Measurements from ENCODE around the gene TXNRD1. TPM values are rescaled to one million over a fixed set of nuclear protein-coding genes. Genes with fewer than 3 reads are reported as not detected.

Gene TXNRD1
- total and polyA plus RNA-seq, 2 of the 8 experiments (the other 6 are each of a cell fraction or from before 2014, with no cell fraction given) = 56.8 to 127 TPM

DNA sequence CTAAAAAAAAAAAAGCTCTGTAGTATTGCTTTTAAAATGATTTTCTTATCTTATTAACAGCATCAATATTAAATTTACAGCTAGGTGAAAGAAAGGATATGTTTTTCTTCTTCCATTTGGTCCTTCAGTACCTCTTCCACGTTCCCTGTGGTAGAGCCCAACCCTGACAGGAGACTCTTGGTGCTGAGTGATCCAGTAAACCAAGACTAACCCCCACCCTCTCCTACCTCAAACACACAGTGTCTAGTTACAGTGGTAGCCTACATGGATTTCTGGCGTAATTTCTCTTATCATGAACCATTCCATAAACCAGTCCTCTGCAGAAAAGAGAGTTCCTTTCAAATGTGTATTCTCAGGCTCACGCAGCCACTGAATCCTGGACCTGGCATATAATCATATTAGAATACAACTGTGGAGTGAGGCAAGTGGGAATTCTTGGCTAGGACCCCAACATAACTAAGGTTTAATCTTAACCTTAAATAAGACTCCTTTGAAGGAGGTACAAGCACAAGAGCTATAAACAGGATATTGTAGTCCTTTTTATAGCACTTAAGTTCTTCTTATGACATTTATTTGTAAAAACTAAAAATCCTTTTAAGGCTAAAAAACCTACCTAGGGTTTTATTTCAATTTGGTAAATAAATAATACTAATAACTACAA lies 27.1 kb downstream of the TXNRD1 start:
- POLR2A ChIA-PET (ENCODE audit: partially characterized antibody) = interaction anchor here (0.6 kb wide), 1 partner anchor 287 kb away, joined by 3 read pairs; no protein-coding TSS in a partner anchor
- Histone ChIP-seq H2AK5ac (ENCODE audit: low read depth, low read length) (no peak overlapping the region), H2BK120ac (replicated peaks; ENCODE audit: low read depth, low read length) (no peak overlapping the region), H4K8ac (ENCODE audit: extremely low read depth, insufficient read depth, low read length) (no peak overlapping the region), H2BK15ac (ENCODE audit: low read length) (no peak overlapping the region), H3K56ac (replicated peaks; ENCODE audit: insufficient read length, low read depth, low read length) (no peak overlapping the region), H3K18ac (ENCODE audit: extremely low read depth, low read length) (no peak overlapping the region), H2AFZ (ENCODE audit: low read length) (no peak overlapping the region), H3K79me1 (ENCODE audit: low read depth, low read length) (no peaks in the 10 kb centered on the region), H3K4me1 (replicated peaks in 1 of 4; ENCODE audit: control insufficient read depth in 3 of 4, insufficient read depth in 4 of 4, low read length in 3 of 4) (no peaks in the 10 kb centered on the region), H3K9ac (replicated peaks in 1 of 4; ENCODE audit: extremely low read depth in 1 of 4, low read depth in 3 of 4, low read length in 3 of 4) (no peak overlapping the region), H2BK20ac (ENCODE audit: low read length) (no peak overlapping the region), H4K91ac (replicated peaks; ENCODE audit: insufficient read length, low read length) (no peak overlapping the region), H3K4ac (replicated peaks; ENCODE audit: insufficient read length, low read depth, low read length) (no peak overlapping the region), H2BK12ac (ENCODE audit: low read depth, low read length) (no peak overlapping the region), H3K27ac (ENCODE audit: low read depth, low read length) (no peak overlapping the region), H3K4me3 (ENCODE audit: extremely low read depth in 1 of 4, insufficient read depth in 2 of 4, low read depth in 3 of 4, low read length in 4 of 4) (no peak overlapping the region), H3K27me3 (replicated peaks in 1 of 4; ENCODE audit: control insufficient read depth in 3 of 4, extremely low read depth in 1 of 4, insufficient read depth in 3 of 4, low read length in 3 of 4) (no peaks in the 10 kb centered on the region), H4K20me1 (replicated peaks in 1 of 2; ENCODE audit: control insufficient read depth in 1 of 2, insufficient read depth in 2 of 2, low read length in 2 of 2) (no peaks in the 10 kb centered on the region), H3K14ac (ENCODE audit: insufficient read length) (no peak overlapping the region), H3K23me2 (ENCODE audit: low read depth, low read length) (no peaks in the 10 kb centered on the region), H3K79me2 (ENCODE audit: control insufficient read depth in 1 of 2, insufficient read depth in 2 of 2, low read length in 2 of 2) (no peaks in the 10 kb centered on the region), H3K4me2 (ENCODE audit: insufficient read depth in 1 of 2, low read depth in 2 of 2, low read length in 2 of 2) (no peak overlapping the region), H4K5ac (ENCODE audit: insufficient read length, low read depth, low read length) (no peak overlapping the region), H3K36me3 (ENCODE audit: control insufficient read depth in 2 of 4, insufficient read depth in 4 of 4, low read length in 3 of 4) (no peaks in the 10 kb centered on the region), H3K9me3 (ENCODE audit: insufficient read depth in 2 of 2, low read depth in 1 of 2, low read length in 1 of 2) (no peaks in the 10 kb centered on the region), H2BK5ac (ENCODE audit: low read depth, low read length) (no peak overlapping the region), H3K23ac (ENCODE audit: insufficient read length) (no peak overlapping the region)
- DNase-seq (ENCODE audit: low read depth in 1 of 2, low spot score in 2 of 2) (no peak), FAIRE-seq (no peak)
- WGBS, 2 experiments (ENCODE audit: extremely low coverage in 1 of 2, insufficient coverage in 1 of 2, insufficient read length in 1 of 2, insufficient replicate concordance in 2 of 2, low coverage in 1 of 2, low lambda C conversion rate in 2 of 2, missing lambda C conversion rate in 1 of 2) = 74% methylated on average over 3 of the region's 3 CpGs; no CpG with 5 or more reads in 1 of the 2 experiments
- CTCF ChIA-PET (ENCODE audit: partially characterized antibody) = interaction anchor here (1.3 kb wide), 1 partner anchor 9 kb away, joined by 3 read pairs; no protein-coding TSS in a partner anchor
- TF ChIP-seq HDAC6 (IDR thresholded peaks at IDR 0.05; ENCODE audit: low read depth, low read length) = no peak
- no peak for TF ChIP-seq SAP30 (IDR thresholded peaks at IDR 0.05; ENCODE audit: insufficient read depth, insufficient replicate concordance, low read length)
- TF ChIP-seq RBBP5 (IDR thresholded peaks at IDR 0.05; ENCODE audit: borderline replicate concordance, low read depth, low read length) = no peak
- no peak for TF ChIP-seq CBX8 (IDR thresholded peaks at IDR 0.05; ENCODE audit: borderline replicate concordance, low read depth, low read length)
- no peak for TF ChIP-seq GABPA (IDR thresholded peaks at IDR 0.05; ENCODE audit: borderline replicate concordance, insufficient read depth, low read length)
- TF ChIP-seq TAF1 (IDR thresholded peaks at IDR 0.05; ENCODE audit: low read depth, low read length) = no peak
- no peak for TF ChIP-seq KDM1A (IDR thresholded peaks at IDR 0.05; ENCODE audit: borderline replicate concordance, low read length)
- TF ChIP-seq CBX5 (IDR thresholded peaks at IDR 0.05; ENCODE audit: low read depth, low read length) = no peak
- no peak for TF ChIP-seq SRF (IDR thresholded peaks at IDR 0.05; ENCODE audit: low read depth, low read length)
- no peak for TF ChIP-seq JUND (IDR thresholded peaks at IDR 0.05; ENCODE audit: low read length)
- TF ChIP-seq SP4 (IDR thresholded peaks at IDR 0.05; ENCODE audit: low read length) = no peak
- no peak for TF ChIP-seq ZNF274 (IDR thresholded peaks at IDR 0.05; ENCODE audit: borderline replicate concordance, extremely low read depth, low read length)
- no peak for TF ChIP-seq CHD2 (IDR thresholded peaks at IDR 0.05; ENCODE audit: low read length)
- no peak for TF ChIP-seq CHD1 (IDR thresholded peaks at IDR 0.05; ENCODE audit: low read depth, low read length)
- TF ChIP-seq MAFK (IDR thresholded peaks at IDR 0.05; ENCODE audit: low read depth, low read length) = no peak

Data from H1 (cell line).